SK-N-SH treated with all-trans-retinoic acid at 6 μM for 48 hours (cell line): ENCODE results near the gene FUZ.

Experiments
- BACH2 ChIP-seq: fragments of 250-450 bp; sonication (Bioruptor Pico); IDR thresholded peaks from 2 replicates; pipeline ENCODE4 v1.9.0; 2021; ENCODE audit warnings: mild to moderate bottlenecking, borderline replicate concordance
- ESRRG ChIP-seq: fragments of 250-450 bp; sonication (Bioruptor Pico); IDR thresholded peaks from 2 replicates; pipeline ENCODE4 v1.6.1; 2021; ENCODE audit warnings: mild to moderate bottlenecking
- GLIS3 ChIP-seq: fragments of 250-450 bp; sonication (Bioruptor Pico); IDR thresholded peaks from 2 replicates; pipeline ENCODE4 v1.5.0; 2020; ENCODE audit warnings: mild to moderate bottlenecking, moderate library complexity
- ISL1 ChIP-seq: fragments of 250-450 bp; sonication (Bioruptor Pico); IDR thresholded peaks from 2 replicates; pipeline ENCODE4 v2.1.2; 2022; ENCODE audit warnings: mild to moderate bottlenecking, moderate library complexity
- PPARA ChIP-seq: fragments of 250-450 bp; sonication (Bioruptor Pico); IDR thresholded peaks from 2 replicates; pipeline ENCODE4 v1.5.0; 2020; ENCODE audit warnings: mild to moderate bottlenecking, borderline replicate concordance
- RARB ChIP-seq: fragments of 250-450 bp; sonication (Bioruptor Pico); IDR thresholded peaks from 2 replicates; pipeline ENCODE4 v1.8.0; 2021; ENCODE audit warnings: mild to moderate bottlenecking, moderate library complexity
- ZFP30 ChIP-seq: fragments of 450-650 bp; formaldehyde crosslinking; IDR thresholded peaks from 2 replicates; pipeline ENCODE4 v1.5.0; 2022; ENCODE audit warnings: mild to moderate bottlenecking, moderate library complexity
- ZNF8 ChIP-seq: fragments of 450-650 bp; formaldehyde crosslinking; IDR thresholded peaks from 2 replicates; pipeline ENCODE4 v1.5.0; 2020; ENCODE audit warnings: mild to moderate bottlenecking, moderate library complexity
- TF ChIP-seq, protein P1 (sequence below): fragments of 250-450 bp; sonication (Bioruptor Pico); IDR thresholded peaks from 2 replicates; pipeline ENCODE4 v1.8.0; 2020; ENCODE audit warnings: mild to moderate bottlenecking, moderate library complexity, borderline replicate concordance
- TF ChIP-seq, protein P2 (sequence below): fragments of 250-450 bp; sonication (Bioruptor Pico); IDR thresholded peaks from 2 replicates; pipeline ENCODE4 v1.5.1; 2021; ENCODE audit warnings: mild to moderate bottlenecking, moderate library complexity
- TF ChIP-seq, protein P3 (sequence below): fragments of 250-450 bp; sonication (Bioruptor Pico); IDR thresholded peaks from 2 replicates; pipeline ENCODE4 v1.5.1; 2020; ENCODE audit warnings: low read depth, mild to moderate bottlenecking, moderate library complexity

DNA sequence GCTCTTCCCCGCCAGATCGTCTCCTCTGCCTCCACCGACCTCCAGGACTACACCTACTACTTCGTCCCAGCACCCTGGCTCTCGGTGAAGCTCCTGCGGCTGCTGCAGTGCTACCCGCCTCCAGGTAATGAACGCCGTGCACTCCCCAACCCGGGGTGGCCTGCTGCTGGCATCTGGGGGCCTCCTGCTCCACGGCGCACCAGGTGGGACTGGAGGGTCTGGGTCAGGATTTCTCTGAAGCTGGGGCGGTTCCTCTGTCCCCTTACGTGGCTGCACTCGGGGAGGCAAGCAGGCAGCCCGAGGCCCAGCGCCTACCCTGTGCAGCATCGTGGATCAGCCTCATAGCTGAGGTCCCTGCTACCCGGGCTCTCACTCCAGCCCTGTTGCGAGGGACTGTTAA lies 17.5 kb downstream of the FUZ start:
- TF ChIP-seq PPARA (CRISPR knock-in tag): no peak
- TF ChIP-seq ISL1 (CRISPR knock-in tag): no peak
- TF ChIP-seq, protein P1, sequence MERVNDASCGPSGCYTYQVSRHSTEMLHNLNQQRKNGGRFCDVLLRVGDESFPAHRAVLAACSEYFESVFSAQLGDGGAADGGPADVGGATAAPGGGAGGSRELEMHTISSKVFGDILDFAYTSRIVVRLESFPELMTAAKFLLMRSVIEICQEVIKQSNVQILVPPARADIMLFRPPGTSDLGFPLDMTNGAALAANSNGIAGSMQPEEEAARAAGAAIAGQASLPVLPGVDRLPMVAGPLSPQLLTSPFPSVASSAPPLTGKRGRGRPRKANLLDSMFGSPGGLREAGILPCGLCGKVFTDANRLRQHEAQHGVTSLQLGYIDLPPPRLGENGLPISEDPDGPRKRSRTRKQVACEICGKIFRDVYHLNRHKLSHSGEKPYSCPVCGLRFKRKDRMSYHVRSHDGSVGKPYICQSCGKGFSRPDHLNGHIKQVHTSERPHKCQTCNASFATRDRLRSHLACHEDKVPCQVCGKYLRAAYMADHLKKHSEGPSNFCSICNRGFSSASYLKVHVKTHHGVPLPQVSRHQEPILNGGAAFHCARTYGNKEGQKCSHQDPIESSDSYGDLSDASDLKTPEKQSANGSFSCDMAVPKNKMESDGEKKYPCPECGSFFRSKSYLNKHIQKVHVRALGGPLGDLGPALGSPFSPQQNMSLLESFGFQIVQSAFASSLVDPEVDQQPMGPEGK: no peak
- TF ChIP-seq, protein P2, sequence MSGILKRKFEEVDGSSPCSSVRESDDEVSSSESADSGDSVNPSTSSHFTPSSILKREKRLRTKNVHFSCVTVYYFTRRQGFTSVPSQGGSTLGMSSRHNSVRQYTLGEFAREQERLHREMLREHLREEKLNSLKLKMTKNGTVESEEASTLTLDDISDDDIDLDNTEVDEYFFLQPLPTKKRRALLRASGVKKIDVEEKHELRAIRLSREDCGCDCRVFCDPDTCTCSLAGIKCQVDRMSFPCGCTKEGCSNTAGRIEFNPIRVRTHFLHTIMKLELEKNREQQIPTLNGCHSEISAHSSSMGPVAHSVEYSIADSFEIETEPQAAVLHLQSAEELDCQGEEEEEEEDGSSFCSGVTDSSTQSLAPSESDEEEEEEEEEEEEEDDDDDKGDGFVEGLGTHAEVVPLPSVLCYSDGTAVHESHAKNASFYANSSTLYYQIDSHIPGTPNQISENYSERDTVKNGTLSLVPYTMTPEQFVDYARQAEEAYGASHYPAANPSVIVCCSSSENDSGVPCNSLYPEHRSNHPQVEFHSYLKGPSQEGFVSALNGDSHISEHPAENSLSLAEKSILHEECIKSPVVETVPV (CRISPR knock-in tag): no peak
- TF ChIP-seq, protein P3, sequence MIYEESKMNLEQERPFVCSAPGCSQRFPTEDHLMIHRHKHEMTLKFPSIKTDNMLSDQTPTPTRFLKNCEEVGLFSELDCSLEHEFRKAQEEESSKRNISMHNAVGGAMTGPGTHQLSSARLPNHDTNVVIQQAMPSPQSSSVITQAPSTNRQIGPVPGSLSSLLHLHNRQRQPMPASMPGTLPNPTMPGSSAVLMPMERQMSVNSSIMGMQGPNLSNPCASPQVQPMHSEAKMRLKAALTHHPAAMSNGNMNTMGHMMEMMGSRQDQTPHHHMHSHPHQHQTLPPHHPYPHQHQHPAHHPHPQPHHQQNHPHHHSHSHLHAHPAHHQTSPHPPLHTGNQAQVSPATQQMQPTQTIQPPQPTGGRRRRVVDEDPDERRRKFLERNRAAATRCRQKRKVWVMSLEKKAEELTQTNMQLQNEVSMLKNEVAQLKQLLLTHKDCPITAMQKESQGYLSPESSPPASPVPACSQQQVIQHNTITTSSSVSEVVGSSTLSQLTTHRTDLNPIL: no peak
- no peak for TF ChIP-seq BACH2 (CRISPR knock-in tag)
- no peak for TF ChIP-seq ZFP30
- no peak for TF ChIP-seq ZNF8 (CRISPR knock-in tag)
- no peak for TF ChIP-seq RARB (CRISPR knock-in tag)
- no peak for TF ChIP-seq GLIS3
- TF ChIP-seq ESRRG: no peak
